ENCODE results near the gene KY.
"Not testable (repeated sequence)": the region's sequence is repeated elsewhere in the genome, so short reads cannot be mapped to it uniquely, and the experiment has no call there.

DNA sequence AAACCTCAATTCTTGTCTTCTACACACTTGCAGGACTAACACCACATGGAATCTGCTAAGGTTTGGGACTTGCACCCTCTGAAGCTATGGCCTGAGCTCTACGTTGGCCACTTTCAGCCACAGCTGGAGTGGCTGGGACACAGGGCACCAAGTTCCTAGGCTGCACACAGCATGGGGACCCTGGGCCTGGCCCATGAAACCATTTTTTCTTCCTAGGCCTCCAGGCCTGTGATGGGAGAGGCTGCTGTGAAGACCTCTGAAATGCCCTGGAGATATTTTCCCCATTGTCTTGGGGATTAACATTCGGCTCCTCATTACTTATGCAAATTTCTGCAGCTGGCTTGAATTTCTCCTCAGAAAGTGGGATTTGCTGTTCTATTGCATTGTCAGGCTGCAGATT, 80.9 kb downstream of the KY start:
- TF ChIP-seq, protein P1, sequence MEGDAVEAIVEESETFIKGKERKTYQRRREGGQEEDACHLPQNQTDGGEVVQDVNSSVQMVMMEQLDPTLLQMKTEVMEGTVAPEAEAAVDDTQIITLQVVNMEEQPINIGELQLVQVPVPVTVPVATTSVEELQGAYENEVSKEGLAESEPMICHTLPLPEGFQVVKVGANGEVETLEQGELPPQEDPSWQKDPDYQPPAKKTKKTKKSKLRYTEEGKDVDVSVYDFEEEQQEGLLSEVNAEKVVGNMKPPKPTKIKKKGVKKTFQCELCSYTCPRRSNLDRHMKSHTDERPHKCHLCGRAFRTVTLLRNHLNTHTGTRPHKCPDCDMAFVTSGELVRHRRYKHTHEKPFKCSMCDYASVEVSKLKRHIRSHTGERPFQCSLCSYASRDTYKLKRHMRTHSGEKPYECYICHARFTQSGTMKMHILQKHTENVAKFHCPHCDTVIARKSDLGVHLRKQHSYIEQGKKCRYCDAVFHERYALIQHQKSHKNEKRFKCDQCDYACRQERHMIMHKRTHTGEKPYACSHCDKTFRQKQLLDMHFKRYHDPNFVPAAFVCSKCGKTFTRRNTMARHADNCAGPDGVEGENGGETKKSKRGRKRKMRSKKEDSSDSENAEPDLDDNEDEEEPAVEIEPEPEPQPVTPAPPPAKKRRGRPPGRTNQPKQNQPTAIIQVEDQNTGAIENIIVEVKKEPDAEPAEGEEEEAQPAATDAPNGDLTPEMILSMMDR (IDR thresholded peaks at IDR 0.05; ENCODE audit: low read depth, low read length, missing input control): not testable (repeated sequence)
- not testable (repeated sequence) for TF ChIP-seq RAD21 (IDR thresholded peaks at IDR 0.05); FOXA2 (IDR thresholded peaks at IDR 0.05); YY1 (IDR thresholded peaks at IDR 0.05); TAF1 (conservative IDR thresholded peaks at IDR 0.05); SP1 (IDR thresholded peaks at IDR 0.05); EGR1 (IDR thresholded peaks at IDR 0.05; ENCODE audit: low read depth in 2 of 2); JUND (IDR thresholded peaks at IDR 0.05); RXRA (IDR thresholded peaks at IDR 0.05); GABPA (IDR thresholded peaks at IDR 0.05 in 1 of 2, conservative IDR thresholded peaks at IDR 0.05 in 1 of 2)
- TF ChIP-seq, protein P2, sequence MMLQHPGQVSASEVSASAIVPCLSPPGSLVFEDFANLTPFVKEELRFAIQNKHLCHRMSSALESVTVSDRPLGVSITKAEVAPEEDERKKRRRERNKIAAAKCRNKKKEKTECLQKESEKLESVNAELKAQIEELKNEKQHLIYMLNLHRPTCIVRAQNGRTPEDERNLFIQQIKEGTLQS (IDR thresholded peaks at IDR 0.05): not testable (repeated sequence)
- TF ChIP-seq, protein P3, sequence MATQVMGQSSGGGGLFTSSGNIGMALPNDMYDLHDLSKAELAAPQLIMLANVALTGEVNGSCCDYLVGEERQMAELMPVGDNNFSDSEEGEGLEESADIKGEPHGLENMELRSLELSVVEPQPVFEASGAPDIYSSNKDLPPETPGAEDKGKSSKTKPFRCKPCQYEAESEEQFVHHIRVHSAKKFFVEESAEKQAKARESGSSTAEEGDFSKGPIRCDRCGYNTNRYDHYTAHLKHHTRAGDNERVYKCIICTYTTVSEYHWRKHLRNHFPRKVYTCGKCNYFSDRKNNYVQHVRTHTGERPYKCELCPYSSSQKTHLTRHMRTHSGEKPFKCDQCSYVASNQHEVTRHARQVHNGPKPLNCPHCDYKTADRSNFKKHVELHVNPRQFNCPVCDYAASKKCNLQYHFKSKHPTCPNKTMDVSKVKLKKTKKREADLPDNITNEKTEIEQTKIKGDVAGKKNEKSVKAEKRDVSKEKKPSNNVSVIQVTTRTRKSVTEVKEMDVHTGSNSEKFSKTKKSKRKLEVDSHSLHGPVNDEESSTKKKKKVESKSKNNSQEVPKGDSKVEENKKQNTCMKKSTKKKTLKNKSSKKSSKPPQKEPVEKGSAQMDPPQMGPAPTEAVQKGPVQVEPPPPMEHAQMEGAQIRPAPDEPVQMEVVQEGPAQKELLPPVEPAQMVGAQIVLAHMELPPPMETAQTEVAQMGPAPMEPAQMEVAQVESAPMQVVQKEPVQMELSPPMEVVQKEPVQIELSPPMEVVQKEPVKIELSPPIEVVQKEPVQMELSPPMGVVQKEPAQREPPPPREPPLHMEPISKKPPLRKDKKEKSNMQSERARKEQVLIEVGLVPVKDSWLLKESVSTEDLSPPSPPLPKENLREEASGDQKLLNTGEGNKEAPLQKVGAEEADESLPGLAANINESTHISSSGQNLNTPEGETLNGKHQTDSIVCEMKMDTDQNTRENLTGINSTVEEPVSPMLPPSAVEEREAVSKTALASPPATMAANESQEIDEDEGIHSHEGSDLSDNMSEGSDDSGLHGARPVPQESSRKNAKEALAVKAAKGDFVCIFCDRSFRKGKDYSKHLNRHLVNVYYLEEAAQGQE (IDR thresholded peaks at IDR 0.05): not testable (repeated sequence)
- TF ChIP-seq, protein P4, sequence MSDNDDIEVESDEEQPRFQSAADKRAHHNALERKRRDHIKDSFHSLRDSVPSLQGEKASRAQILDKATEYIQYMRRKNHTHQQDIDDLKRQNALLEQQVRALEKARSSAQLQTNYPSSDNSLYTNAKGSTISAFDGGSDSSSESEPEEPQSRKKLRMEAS (IDR thresholded peaks at IDR 0.05): not testable (repeated sequence)

Measured in liver (tissue), 3 donors.